BJ (cell line): Measurements from ENCODE around the gene OXLD1. TPM values are rescaled to one million over a fixed set of nuclear protein-coding genes. Genes with fewer than 3 reads are reported as not detected.

ENCODE experiments used
- CTCF ChIA-PET: fragments of 350-600 bp; formaldehyde crosslinking; extraction: SDS; loops from one replicate; lab custom pipeline; 2021; ENCODE audit warnings: antibody characterized with exemption, inconsistent platforms; lab: Yijun Ruan, JAX
- POLR2A ChIA-PET: fragments of 300-600 bp; sonication (Branson Sonifier 250); formaldehyde crosslinking; extraction: SDS; loops from one replicate; lab custom pipeline; 2021; ENCODE audit warnings: antibody characterized with exemption; lab: Charles Lee
- DNase-seq: peaks from one replicate; pipeline ENCODE4 v3.0.0-alpha.2; 2011; ENCODE audit warnings: low read depth
- H3K27me3 ChIP-seq: 2 replicates; pipeline ENCODE4 v1.6.0; 2011; ENCODE audit warnings: low read length; ENCODE audit not compliant: control insufficient read depth, insufficient read depth
- H3K36me3 ChIP-seq: 2 replicates; pipeline ENCODE4 v1.5.1; 2011; ENCODE audit warnings: low read length; ENCODE audit not compliant: control insufficient read depth, insufficient read depth
- H3K4me3 ChIP-seq: 2 replicates; pipeline ENCODE4 v1.5.1; 2011; ENCODE audit warnings: low read depth, mild to moderate bottlenecking, control low read depth, low read length
- polyA plus RNA-seq: library from polyadenylated mRNA; depleted of rRNA; stranded (reverse); fragments of >200 nt; gene quantifications from 2 replicates; pipeline ENCODE4 v1.2.3, GENCODE V29; 2011
- TF ChIP-seq, protein P1 (sequence below): IDR thresholded peaks from 2 replicates; pipeline ENCODE4 v1.5.1; 2011; ENCODE audit warnings: low read depth, mild to moderate bottlenecking, control low read depth, inconsistent platforms, low read length, moderate library complexity; ENCODE audit not compliant: insufficient read depth

The OXLD1 gene
- polyA plus RNA-seq, 1 experiment, result 29.6 TPM

DNA sequence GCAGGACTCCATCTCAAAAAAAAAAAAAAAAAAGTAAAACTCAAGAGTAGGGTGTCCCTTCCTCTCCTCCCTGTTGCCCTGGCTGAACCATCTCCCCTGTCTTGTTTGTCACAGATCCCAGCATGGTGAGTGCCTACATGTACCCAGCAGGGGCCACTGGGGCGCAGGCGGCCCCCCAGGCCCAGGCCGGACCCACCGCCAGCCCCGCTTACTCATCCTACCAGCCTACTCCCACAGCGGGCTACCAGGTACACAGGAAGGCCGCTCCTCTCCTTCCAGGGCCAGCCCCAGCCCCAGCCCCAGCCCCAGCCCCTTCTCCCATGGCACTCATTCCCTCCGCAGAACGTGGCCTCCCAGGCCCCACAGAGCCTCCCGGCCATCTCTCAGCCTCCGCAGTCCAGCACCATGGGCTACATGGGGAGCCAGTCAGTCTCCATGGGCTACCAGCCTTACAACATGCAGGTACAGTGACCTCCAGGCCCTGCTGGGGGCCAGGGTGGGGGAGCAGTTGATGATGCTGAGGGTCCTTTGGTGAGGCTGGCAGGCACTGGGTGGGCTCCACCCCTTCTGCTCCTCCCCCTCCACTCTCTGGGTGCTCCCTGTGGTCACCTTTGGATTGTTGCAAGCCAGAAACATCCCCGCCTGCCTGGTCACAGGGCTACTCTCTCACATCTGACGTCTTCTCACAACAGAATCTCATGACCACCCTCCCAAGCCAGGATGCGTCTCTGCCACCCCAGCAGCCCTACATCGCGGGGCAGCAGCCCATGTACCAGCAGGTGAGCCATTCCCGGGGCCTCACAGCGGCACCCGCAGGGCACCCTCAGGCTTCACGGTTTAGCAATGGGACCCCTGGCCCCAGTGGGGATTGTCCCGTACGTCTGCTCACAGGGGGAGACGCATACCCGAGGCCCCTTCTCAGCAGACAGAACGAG is 34.2 kb upstream of the OXLD1 start:
- ChIA-PET CTCF (no interaction called here), POLR2A (no interaction called here)
- H3K36me3 ChIP-seq, result peaks cover 40% of the 10 kb centered on the region

DNA sequence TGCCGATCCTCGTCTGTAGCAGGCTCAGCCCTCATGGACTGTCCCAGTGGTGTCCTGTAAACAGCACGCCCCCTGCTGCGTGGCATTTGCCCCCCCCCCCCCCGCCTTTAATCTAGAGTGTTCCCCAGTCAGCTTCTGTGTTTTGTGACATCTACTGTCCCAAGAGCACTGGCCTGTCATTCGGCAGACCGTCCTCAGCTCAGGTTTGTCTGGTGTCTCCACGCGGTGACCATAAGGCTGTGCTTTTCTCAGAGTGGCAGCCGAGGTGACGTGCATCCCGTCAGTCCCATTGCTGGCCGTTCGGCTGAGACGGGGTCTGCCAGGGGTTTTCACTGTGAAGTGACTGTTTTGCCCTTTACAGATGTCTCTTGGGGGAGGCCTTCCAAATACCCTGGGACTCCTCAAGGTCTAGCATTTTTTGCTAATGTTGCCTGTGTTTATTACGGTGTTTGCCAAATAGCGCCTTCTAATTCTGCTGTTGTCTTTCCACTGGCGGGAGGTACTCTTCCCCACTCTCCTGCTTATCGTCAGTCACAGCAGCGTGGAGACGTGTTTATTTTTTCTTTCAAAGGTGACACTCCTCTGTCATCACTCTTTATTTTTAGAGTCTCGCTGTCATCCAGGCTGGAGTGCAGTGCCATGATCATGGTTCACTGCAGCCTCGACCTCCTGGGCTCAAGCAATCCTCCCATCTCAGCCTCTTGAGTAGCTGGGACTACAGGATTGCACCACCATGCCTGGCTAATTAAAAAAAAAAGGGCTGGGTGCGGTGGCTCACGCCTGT is 31.0 kb upstream of the OXLD1 start:
- no peak overlapping the region for H3K4me3 ChIP-seq
- DNase-seq, result no peak
- H3K27me3 ChIP-seq, result no peaks in the 10 kb centered on the region
- POLR2A ChIA-PET, result no interaction called here
- CTCF ChIA-PET, result no interaction called here
- peaks cover 49% of the 10 kb centered on the region for H3K36me3 ChIP-seq
- TF ChIP-seq, protein P1, sequence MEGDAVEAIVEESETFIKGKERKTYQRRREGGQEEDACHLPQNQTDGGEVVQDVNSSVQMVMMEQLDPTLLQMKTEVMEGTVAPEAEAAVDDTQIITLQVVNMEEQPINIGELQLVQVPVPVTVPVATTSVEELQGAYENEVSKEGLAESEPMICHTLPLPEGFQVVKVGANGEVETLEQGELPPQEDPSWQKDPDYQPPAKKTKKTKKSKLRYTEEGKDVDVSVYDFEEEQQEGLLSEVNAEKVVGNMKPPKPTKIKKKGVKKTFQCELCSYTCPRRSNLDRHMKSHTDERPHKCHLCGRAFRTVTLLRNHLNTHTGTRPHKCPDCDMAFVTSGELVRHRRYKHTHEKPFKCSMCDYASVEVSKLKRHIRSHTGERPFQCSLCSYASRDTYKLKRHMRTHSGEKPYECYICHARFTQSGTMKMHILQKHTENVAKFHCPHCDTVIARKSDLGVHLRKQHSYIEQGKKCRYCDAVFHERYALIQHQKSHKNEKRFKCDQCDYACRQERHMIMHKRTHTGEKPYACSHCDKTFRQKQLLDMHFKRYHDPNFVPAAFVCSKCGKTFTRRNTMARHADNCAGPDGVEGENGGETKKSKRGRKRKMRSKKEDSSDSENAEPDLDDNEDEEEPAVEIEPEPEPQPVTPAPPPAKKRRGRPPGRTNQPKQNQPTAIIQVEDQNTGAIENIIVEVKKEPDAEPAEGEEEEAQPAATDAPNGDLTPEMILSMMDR, result no peak

More for the DNA sequence above, 34.2 kb upstream of the OXLD1 start:
- Histone ChIP-seq H3K27me3 (no peaks in the 10 kb centered on the region), H3K4me3 (no peak overlapping the region)
- DNase-seq, result no peak
- TF ChIP-seq, protein P1, result no peak

DNA sequence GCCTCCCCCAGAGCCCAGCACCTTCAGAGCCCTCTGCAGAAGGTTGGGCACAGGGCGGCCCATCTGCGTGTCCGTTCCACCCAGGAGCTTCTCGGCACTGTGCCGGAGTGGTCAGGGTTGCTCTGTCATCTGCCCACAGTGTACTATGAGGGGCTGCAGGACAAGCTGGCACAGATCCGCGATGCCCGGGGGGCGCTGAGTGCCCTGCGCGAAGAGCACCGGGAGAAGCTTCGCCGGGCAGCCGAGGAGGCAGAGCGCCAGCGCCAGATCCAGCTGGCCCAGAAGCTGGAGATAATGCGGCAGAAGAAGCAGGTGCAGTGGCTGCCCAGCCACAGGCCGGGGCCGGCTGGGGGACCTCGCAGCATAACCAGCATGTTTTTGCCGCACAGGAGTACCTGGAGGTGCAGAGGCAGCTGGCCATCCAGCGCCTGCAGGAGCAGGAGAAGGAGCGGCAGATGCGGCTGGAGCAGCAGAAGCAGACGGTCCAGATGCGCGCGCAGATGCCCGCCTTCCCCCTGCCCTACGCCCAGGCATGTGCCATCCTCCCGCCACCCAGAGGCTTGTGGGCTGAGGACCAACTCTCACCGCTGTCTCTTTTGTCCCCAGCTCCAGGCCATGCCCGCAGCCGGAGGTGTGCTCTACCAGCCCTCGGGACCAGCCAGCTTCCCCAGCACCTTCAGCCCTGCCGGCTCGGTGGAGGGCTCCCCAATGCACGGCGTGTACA is 30.0 kb upstream of the OXLD1 start:
- POLR2A ChIA-PET, result no interaction called here
- peaks cover 53% of the 10 kb centered on the region for H3K36me3 ChIP-seq
- DNase-seq, result no peak

DNA sequence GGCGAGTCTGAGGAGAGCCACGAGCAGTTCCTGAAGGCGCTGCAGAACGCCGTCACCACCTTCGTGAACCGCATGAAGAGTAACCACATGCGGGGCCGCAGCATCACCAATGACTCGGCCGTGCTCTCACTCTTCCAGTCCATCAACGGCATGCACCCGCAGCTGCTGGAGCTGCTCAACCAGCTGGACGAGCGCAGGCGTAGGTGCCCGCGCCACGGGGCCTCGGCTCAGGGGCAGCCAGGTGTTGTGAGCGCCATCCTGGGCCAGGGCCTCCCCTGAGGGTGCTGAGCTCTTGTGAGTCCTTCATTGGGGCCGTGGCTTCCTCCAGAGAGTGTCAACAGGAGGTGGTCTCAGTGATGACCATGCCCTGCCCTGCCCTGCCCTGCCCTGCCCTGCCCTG is 29.4 kb upstream of the OXLD1 start:
- TF ChIP-seq, protein P1, result no peak
- ChIA-PET POLR2A (no interaction called here), CTCF (interaction anchor here (0.7 kb wide), 1 partner anchor 16 kb away, joined by 3 read pairs; no protein-coding TSS in a partner anchor)
- Histone ChIP-seq H3K36me3 (peaks cover 51% of the 10 kb centered on the region), H3K27me3 (no peaks in the 10 kb centered on the region), H3K4me3 (no peak overlapping the region)
- DNase-seq, result no peak

More for the DNA sequence above, 30.0 kb upstream of the OXLD1 start:
- CTCF ChIA-PET, result interaction anchor here (0.7 kb wide), 1 partner anchor 15 kb away, joined by 3 read pairs; no protein-coding TSS in a partner anchor
- TF ChIP-seq, protein P1, result no peak
- no peaks in the 10 kb centered on the region for H3K27me3 ChIP-seq
- H3K4me3 ChIP-seq, result no peak overlapping the region
